ENCODE results near the gene FRMPD1.

DNA sequence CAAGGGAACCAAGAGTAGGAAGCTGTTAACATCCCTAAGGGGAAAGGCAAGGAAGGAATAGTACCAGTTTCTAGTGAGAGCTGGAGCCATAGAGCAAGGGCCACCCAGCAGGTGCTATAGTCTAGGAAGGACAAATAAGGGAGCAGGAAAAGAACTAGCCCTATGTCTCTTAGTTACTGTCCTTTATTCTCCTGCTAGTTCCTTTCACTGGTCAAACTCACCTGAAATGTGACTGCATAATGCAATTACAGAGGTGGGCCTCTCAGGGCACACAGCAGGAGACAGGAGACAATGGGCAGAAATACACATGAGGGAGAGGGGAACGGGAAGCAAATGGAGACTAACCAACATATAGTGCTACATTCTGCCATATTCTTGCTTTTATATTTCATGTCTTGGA, 26.7 kb upstream of the FRMPD1 start:
- TF ChIP-seq, protein P1, sequence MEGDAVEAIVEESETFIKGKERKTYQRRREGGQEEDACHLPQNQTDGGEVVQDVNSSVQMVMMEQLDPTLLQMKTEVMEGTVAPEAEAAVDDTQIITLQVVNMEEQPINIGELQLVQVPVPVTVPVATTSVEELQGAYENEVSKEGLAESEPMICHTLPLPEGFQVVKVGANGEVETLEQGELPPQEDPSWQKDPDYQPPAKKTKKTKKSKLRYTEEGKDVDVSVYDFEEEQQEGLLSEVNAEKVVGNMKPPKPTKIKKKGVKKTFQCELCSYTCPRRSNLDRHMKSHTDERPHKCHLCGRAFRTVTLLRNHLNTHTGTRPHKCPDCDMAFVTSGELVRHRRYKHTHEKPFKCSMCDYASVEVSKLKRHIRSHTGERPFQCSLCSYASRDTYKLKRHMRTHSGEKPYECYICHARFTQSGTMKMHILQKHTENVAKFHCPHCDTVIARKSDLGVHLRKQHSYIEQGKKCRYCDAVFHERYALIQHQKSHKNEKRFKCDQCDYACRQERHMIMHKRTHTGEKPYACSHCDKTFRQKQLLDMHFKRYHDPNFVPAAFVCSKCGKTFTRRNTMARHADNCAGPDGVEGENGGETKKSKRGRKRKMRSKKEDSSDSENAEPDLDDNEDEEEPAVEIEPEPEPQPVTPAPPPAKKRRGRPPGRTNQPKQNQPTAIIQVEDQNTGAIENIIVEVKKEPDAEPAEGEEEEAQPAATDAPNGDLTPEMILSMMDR (IDR thresholded peaks at IDR 0.05): no peak
- no peak for TF ChIP-seq POLR2A (IDR thresholded peaks at IDR 0.05)
